ENCODE results near the gene TSPAN32.
"Not testable (repeated sequence)": the region's sequence is repeated elsewhere in the genome, so short reads cannot be mapped to it uniquely, and the experiment has no call there.

The TSPAN32 gene

DNA sequence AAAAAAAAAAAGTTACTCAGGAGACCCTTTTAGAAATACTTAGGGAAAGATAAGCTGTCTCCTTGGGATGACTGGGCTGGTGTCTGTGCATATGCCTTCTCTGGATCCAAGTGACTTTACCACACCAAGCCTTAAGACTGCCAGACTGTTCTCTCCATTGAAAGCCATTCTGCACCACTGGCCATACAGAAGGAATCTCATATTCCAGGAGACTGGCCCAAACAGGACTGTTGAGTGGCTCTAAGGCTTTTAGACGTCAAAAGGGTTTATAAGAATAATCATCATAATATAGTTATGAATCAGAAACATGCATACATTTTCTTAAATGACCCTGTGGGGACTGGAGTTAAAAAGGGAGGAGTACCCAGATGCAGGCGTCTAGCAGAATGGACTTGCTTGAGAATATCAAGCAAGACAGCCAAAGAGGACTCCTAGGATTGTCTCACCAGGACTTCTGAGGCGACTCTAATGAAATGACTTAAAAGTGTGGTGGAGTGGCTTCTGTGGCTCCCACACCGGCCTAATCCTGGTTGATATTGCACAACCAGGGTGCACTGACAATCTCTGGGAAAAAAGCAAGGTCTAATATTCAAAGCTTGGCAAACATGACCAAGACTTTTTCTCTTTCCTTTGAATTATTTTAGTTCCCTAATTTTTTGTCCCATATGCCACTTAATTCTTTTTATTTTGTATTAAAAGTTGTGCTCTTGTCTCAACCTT is 31.8 kb downstream of the TSPAN32 start:
- DNase-seq (ENCODE audit: low read depth in 1 of 2, low spot score in 1 of 2), result not testable (repeated sequence)

GRCh38 chr11:2335286-2335685 is 33.5 kb downstream of the TSPAN32 start:
- DNase-seq (ENCODE audit: low read depth in 1 of 2, low spot score in 1 of 2), result not testable (repeated sequence)

GRCh38 chr11:2338760-2339159 is 36.9 kb downstream of the TSPAN32 start:
- DNase-seq (ENCODE audit: low read depth in 1 of 2, low spot score in 1 of 2), result not testable (repeated sequence)

- no peak for DNase-seq (ENCODE audit: low read depth in 1 of 2, low spot score in 1 of 2)
Measured at GRCh38 chr11:2342557-2342956, 40.7 kb downstream of the TSPAN32 start.

- no peak for DNase-seq (ENCODE audit: low read depth in 1 of 2, low spot score in 1 of 2)
Measured at GRCh38 chr11:2342981-2343380, 41.2 kb downstream of the TSPAN32 start.

GRCh38 chr11:2343502-2343901 is 41.7 kb downstream of the TSPAN32 start:
- no peak for DNase-seq (ENCODE audit: low read depth in 1 of 2, low spot score in 1 of 2)

- no peak for DNase-seq (ENCODE audit: low read depth in 1 of 2, low spot score in 1 of 2)
Measured at GRCh38 chr11:2345050-2345449, 43.2 kb downstream of the TSPAN32 start.

GRCh38 chr11:2346014-2346413 is 44.2 kb downstream of the TSPAN32 start:
- no peak for DNase-seq (ENCODE audit: low read depth in 1 of 2, low spot score in 1 of 2)

- no peak for DNase-seq (ENCODE audit: low read depth in 1 of 2, low spot score in 1 of 2)
Measured at GRCh38 chr11:2346586-2347307, 44.9 kb downstream of the TSPAN32 start.

DNA sequence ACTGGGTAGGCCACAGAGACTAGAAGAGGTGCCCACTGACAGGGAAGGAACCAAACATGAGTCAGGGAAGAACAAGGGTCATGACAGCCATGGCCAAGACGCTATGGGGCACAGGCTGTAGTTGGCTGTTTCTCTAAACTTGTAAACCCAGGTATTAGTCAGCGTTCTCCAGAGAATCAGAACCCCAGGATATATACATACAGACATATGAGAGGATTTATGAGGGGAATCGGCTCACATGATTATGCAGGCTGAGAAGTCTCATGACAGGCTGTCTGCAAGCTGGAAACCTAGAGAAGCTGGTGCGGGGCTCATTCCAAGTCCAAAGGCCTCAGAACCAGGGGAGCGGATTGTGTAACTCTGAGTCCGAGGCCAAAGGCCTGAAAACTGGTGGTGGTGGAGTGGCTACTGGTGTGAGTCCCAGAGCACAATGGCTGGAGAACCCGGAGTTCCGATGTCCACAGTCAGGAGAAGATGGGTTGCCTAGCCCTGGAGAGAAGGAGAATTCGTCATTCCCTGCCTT is 45.6 kb downstream of the TSPAN32 start:
- no peak for DNase-seq (ENCODE audit: low read depth in 1 of 2, low spot score in 1 of 2)

DNA sequence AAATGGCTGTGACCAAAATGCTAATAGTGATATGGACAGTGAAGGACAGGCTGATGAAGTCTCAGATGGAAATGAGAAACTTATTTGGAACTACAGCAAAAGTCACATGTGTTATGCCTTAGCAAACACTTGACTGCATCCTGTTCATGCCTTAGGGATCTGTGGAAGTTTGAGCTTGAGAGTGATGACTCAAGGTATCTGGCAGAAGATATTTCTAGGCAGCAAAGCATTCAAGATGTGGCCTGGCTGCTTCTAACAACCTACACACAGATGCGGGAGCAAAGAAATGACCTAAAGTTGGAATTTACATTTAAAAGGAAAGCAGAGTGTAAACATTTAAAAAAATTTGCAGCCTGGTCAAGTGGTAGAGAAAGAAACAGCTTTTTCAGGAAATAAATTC is 47.2 kb downstream of the TSPAN32 start:
- no peak for DNase-seq (ENCODE audit: low read depth in 1 of 2, low spot score in 1 of 2)

- DNase-seq (ENCODE audit: low read depth in 1 of 2, low spot score in 1 of 2), result no peak
Measured at GRCh38 chr11:2351701-2352100, 49.9 kb downstream of the TSPAN32 start.

DNA sequence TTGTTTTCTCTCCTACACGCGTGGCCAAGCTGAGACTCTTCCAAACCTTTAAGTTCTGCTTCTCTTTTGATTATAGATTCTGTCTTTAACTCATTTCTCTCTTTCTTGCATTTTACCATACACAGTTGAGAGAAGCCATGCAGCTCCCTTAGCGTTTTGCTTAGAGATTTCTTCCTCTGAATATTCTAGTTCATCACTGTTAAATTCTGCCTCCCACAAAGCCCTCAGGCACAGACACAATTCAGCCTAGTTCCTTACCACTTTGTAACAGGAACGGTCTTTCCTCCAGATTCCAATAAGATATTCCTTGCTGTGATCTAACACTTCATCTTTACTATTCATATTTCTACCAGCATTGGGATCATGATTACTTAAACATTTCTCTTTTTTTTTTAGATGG is 50.6 kb downstream of the TSPAN32 start:
- no peak for DNase-seq (ENCODE audit: low read depth in 1 of 2, low spot score in 1 of 2)

DNA sequence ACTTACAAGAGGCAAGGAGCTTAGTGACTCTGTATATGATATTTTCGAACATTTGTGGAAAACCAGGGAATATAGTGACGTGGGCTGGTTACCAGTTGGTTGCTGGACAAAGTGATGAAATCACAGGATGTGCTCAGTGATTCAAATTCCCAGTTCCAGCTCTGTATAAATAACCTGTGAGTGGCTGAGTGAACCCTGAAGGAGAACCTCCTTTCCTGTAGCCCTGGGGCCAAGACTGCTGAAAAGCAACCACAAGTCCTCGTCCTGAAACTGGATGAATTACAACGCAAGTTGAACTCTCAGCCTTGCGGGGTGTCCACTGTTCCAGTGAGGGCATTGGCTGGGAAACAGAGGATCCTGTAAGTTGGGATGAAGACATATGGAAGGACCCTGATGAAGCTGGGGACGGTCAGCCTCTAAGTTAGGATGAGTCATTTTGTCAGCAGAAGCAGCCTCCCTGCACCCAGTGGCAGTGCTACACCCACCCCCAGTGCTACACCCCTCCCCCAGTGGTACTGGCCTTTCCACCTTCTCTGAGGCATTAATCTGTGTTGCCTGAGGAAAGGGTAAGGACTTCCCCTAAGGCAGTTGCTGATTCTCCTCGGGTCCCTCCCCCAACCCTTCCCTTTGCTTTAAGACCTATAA is 53.3 kb downstream of the TSPAN32 start:
- no peak for DNase-seq (ENCODE audit: low read depth in 1 of 2, low spot score in 1 of 2)

DNA sequence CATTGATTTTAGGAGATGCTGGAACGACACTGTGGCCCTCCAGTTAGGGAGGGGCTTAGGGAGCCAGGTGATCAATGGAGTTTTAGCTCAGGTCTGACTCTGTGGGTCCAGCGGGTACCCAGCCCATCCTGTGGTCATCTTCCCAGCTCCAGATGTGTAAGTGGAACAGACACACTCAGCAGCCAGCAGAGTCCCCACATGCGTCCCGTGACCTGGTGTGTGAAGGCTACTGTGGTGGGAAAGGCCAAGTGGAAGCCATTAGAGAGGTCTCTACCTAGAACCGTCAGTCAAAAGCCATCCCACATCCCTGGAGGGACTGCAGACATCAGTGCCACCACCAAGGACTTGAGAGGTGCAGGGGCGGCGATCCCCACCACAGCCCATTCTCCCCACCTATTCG is 55.4 kb downstream of the TSPAN32 start:
- DNase-seq (ENCODE audit: low read depth in 1 of 2, low spot score in 1 of 2), result no peak

GRCh38 chr11:2357651-2358050 is 55.8 kb downstream of the TSPAN32 start:
- not testable (repeated sequence) for DNase-seq (ENCODE audit: low read depth in 1 of 2, low spot score in 1 of 2)

- no peak for DNase-seq (ENCODE audit: low read depth in 1 of 2, low spot score in 1 of 2)
Measured at GRCh38 chr11:2358754-2359442, 57.1 kb downstream of the TSPAN32 start.

DNA sequence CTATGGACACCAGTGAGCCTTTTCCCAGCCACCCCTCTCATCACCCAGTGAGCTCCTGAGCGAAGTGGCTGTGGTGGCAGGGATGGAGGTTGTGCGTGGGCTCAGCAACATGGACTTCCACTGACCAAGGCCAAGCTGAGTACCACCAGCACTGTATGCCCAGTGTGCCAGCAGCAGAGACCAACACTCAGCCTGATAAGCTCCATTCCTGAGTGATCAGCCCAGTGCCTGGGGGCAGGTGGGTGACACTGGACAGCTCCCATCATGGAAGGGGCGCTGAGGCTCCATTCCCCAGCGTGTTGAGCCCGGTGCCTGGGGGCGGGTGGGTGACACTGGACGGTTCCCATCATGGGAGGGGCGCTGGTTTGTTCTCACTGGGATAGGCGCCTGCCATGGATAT is 57.7 kb downstream of the TSPAN32 start:
- no peak for DNase-seq (ENCODE audit: low read depth in 1 of 2, low spot score in 1 of 2)

DNA sequence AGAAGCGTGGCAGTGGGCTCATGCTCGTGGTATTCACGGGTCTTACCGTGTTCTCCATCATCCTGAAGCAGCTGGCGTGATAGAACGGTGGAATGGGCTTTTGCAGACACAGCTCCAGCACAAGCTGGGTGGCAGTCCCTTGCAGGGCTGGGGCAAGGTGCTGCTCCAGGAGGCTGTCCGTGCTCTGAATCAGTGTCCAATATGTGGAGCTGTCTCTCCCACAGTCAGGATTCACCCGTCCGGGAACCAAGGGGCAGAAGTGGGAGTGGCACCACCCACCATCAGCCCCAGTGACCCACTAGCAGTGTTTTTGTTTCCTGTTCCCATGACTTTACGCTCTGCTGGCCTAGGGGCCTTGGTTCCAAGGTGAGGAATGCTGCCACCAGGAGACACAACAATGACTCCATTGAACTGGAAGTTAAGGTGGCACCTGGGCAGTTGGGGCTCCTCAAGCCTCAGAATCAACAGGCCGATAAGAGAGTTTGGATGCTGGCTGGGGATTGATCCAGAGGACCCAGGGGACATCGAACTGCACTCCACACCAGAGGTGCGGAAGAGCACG is 58.3 kb downstream of the TSPAN32 start:
- no peak for DNase-seq (ENCODE audit: low read depth in 1 of 2, low spot score in 1 of 2)

DNA sequence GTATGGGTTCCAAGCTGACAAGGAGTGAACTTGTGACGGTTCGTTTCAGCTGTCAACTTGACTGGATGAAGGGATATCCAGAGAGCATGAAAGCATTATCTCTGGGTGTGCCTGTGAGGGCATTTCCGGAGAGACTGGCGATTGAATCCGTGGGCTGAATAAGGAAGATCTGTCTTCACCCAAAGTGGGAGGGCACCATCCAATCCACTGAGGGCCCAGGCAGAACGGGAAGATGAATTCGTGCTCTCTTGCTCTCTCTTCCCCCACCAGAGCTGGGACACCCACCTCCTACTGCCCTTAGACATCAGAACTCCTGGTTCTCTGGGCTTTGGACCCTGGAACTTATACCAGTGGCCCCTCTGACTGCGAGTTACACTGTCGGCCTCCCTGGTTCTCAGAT is 59.8 kb downstream of the TSPAN32 start:
- no peak for DNase-seq (ENCODE audit: low read depth in 1 of 2, low spot score in 1 of 2)

GRCh38 chr11:2362414-2362813 is 60.6 kb downstream of the TSPAN32 start:
- no peak for DNase-seq (ENCODE audit: low read depth in 1 of 2, low spot score in 1 of 2)

All from activated CD4-positive, alpha-beta T cell treated with anti-CD3 and anti-CD28 coated beads, Interleukin-2, amount 50 U/mL, for 24 hours (primary cell).